ENCODE results near the gene IQGAP3.

The IQGAP3 gene

GRCh38 chr1:156534424-156535060, 37.8 kb downstream of the IQGAP3 start:
- Histone ChIP-seq H3K9ac (ENCODE audit: low read depth, low read length) (no peak overlapping the region), H3K36me3 (ENCODE audit: insufficient read depth, low read length) (peaks cover 35% of the 10 kb centered on the region), H3K9me3 (replicated peaks; ENCODE audit: low read length) (no peaks in the 10 kb centered on the region), H3K4me2 (ENCODE audit: low read length) (no peak overlapping the region), H3K27me3 (ENCODE audit: control insufficient read depth, insufficient read depth, low read length) (no peaks in the 10 kb centered on the region), H3K4me1 (ENCODE audit: control insufficient read depth, insufficient read depth, low read length) (no peaks in the 10 kb centered on the region), H3K4me3 (ENCODE audit: low read length) (no peak overlapping the region)

GRCh38 chr1:156533568-156534220, 38.7 kb downstream of the IQGAP3 start:
- Histone ChIP-seq H3K4me1 (ENCODE audit: control insufficient read depth, insufficient read depth, low read length) (no peaks in the 10 kb centered on the region), H3K4me2 (ENCODE audit: low read length) (no peak overlapping the region), H3K9me3 (replicated peaks; ENCODE audit: low read length) (no peaks in the 10 kb centered on the region), H3K36me3 (ENCODE audit: insufficient read depth, low read length) (peaks cover 37% of the 10 kb centered on the region), H3K4me3 (ENCODE audit: low read length) (no peak overlapping the region), H3K27me3 (ENCODE audit: control insufficient read depth, insufficient read depth, low read length) (no peaks in the 10 kb centered on the region), H3K9ac (ENCODE audit: low read depth, low read length) (no peak overlapping the region)

GRCh38 chr1:156532374-156532773, 40.0 kb downstream of the IQGAP3 start:
- Histone ChIP-seq H3K9ac (ENCODE audit: low read depth, low read length) (no peak overlapping the region), H3K9me3 (replicated peaks; ENCODE audit: low read length) (no peaks in the 10 kb centered on the region), H3K36me3 (ENCODE audit: insufficient read depth, low read length) (peaks cover 46% of the 10 kb centered on the region), H3K4me2 (ENCODE audit: low read length) (no peak overlapping the region), H3K4me3 (ENCODE audit: low read length) (no peak overlapping the region), H3K27me3 (ENCODE audit: control insufficient read depth, insufficient read depth, low read length) (no peaks in the 10 kb centered on the region), H3K4me1 (ENCODE audit: control insufficient read depth, insufficient read depth, low read length) (no peaks in the 10 kb centered on the region)

- Histone ChIP-seq H3K9ac (ENCODE audit: low read depth, low read length) (no peak overlapping the region), H3K4me1 (ENCODE audit: control insufficient read depth, insufficient read depth, low read length) (no peaks in the 10 kb centered on the region), H3K27me3 (ENCODE audit: control insufficient read depth, insufficient read depth, low read length) (no peaks in the 10 kb centered on the region), H3K36me3 (ENCODE audit: insufficient read depth, low read length) (peaks cover 51% of the 10 kb centered on the region), H3K4me3 (ENCODE audit: low read length) (no peak overlapping the region), H3K9me3 (replicated peaks; ENCODE audit: low read length) (no peaks in the 10 kb centered on the region), H3K4me2 (ENCODE audit: low read length) (no peak overlapping the region)
Observed at GRCh38 chr1:156530006-156530405, 42.4 kb downstream of the IQGAP3 start.

GRCh38 chr1:156528875-156529425, 43.4 kb downstream of the IQGAP3 start:
- no peak overlapping the region for H3K9ac ChIP-seq (ENCODE audit: low read depth, low read length)
- H3K4me2 ChIP-seq (ENCODE audit: low read length), result no peak overlapping the region
- H3K4me1 ChIP-seq (ENCODE audit: control insufficient read depth, insufficient read depth, low read length), result no peaks in the 10 kb centered on the region
- no peaks in the 10 kb centered on the region for H3K27me3 ChIP-seq (ENCODE audit: control insufficient read depth, insufficient read depth, low read length)
- peaks cover 42% of the 10 kb centered on the region for H3K36me3 ChIP-seq (ENCODE audit: insufficient read depth, low read length)
- H3K4me3 ChIP-seq (ENCODE audit: low read length), result no peak overlapping the region
- H3K9me3 ChIP-seq (replicated peaks; ENCODE audit: low read length), result no peaks in the 10 kb centered on the region

- Histone ChIP-seq H3K4me3 (ENCODE audit: low read length) (no peak overlapping the region), H3K9me3 (replicated peaks; ENCODE audit: low read length) (no peaks in the 10 kb centered on the region), H3K27me3 (ENCODE audit: control insufficient read depth, insufficient read depth, low read length) (no peaks in the 10 kb centered on the region), H3K36me3 (ENCODE audit: insufficient read depth, low read length) (peaks cover 37% of the 10 kb centered on the region), H3K4me2 (ENCODE audit: low read length) (no peak overlapping the region), H3K9ac (ENCODE audit: low read depth, low read length) (no peak overlapping the region), H3K4me1 (ENCODE audit: control insufficient read depth, insufficient read depth, low read length) (no peaks in the 10 kb centered on the region)
Observed at GRCh38 chr1:156528231-156528630, 44.1 kb downstream of the IQGAP3 start.

GRCh38 chr1:156527584-156527983, 44.8 kb downstream of the IQGAP3 start:
- no peaks in the 10 kb centered on the region for H3K9me3 ChIP-seq (replicated peaks; ENCODE audit: low read length)
- H3K4me2 ChIP-seq (ENCODE audit: low read length), result no peak overlapping the region
- H3K4me1 ChIP-seq (ENCODE audit: control insufficient read depth, insufficient read depth, low read length), result no peaks in the 10 kb centered on the region
- no peak overlapping the region for H3K9ac ChIP-seq (ENCODE audit: low read depth, low read length)
- no peaks in the 10 kb centered on the region for H3K27me3 ChIP-seq (ENCODE audit: control insufficient read depth, insufficient read depth, low read length)
- H3K4me3 ChIP-seq (ENCODE audit: low read length), result no peak overlapping the region
- H3K36me3 ChIP-seq (ENCODE audit: insufficient read depth, low read length), result peaks cover 34% of the 10 kb centered on the region

GRCh38 chr1:156525856-156526489, 46.4 kb downstream of the IQGAP3 start:
- H3K9me3 ChIP-seq (replicated peaks; ENCODE audit: low read length), result no peaks in the 10 kb centered on the region
- no peak overlapping the region for H3K4me3 ChIP-seq (ENCODE audit: low read length)
- peaks cover 34% of the 10 kb centered on the region for H3K36me3 ChIP-seq (ENCODE audit: insufficient read depth, low read length)
- no peak overlapping the region for H3K4me2 ChIP-seq (ENCODE audit: low read length)
- no peak overlapping the region for H3K9ac ChIP-seq (ENCODE audit: low read depth, low read length)
- no peaks in the 10 kb centered on the region for H3K4me1 ChIP-seq (ENCODE audit: control insufficient read depth, insufficient read depth, low read length)
- no peaks in the 10 kb centered on the region for H3K27me3 ChIP-seq (ENCODE audit: control insufficient read depth, insufficient read depth, low read length)

GRCh38 chr1:156525071-156525501, 47.3 kb downstream of the IQGAP3 start:
- Histone ChIP-seq H3K27me3 (ENCODE audit: control insufficient read depth, insufficient read depth, low read length) (no peaks in the 10 kb centered on the region), H3K4me3 (ENCODE audit: low read length) (no peak overlapping the region), H3K36me3 (ENCODE audit: insufficient read depth, low read length) (peaks cover 30% of the 10 kb centered on the region), H3K4me1 (ENCODE audit: control insufficient read depth, insufficient read depth, low read length) (no peaks in the 10 kb centered on the region), H3K9ac (ENCODE audit: low read depth, low read length) (no peak overlapping the region), H3K9me3 (replicated peaks; ENCODE audit: low read length) (no peaks in the 10 kb centered on the region), H3K4me2 (ENCODE audit: low read length) (no peak overlapping the region)

- Histone ChIP-seq H3K9ac (ENCODE audit: low read depth, low read length) (no peak overlapping the region), H3K4me2 (ENCODE audit: low read length) (no peak overlapping the region), H3K27me3 (ENCODE audit: control insufficient read depth, insufficient read depth, low read length) (no peaks in the 10 kb centered on the region), H3K36me3 (ENCODE audit: insufficient read depth, low read length) (peaks cover 26% of the 10 kb centered on the region), H3K9me3 (replicated peaks; ENCODE audit: low read length) (no peaks in the 10 kb centered on the region), H3K4me1 (ENCODE audit: control insufficient read depth, insufficient read depth, low read length) (no peaks in the 10 kb centered on the region), H3K4me3 (ENCODE audit: low read length) (no peak overlapping the region)
Observed at GRCh38 chr1:156524481-156524869, 47.9 kb downstream of the IQGAP3 start.

- Histone ChIP-seq H3K4me3 (ENCODE audit: low read length) (no peak overlapping the region), H3K36me3 (ENCODE audit: insufficient read depth, low read length) (peaks cover 22% of the 10 kb centered on the region), H3K9ac (ENCODE audit: low read depth, low read length) (no peak overlapping the region), H3K4me2 (ENCODE audit: low read length) (no peak overlapping the region), H3K4me1 (ENCODE audit: control insufficient read depth, insufficient read depth, low read length) (no peaks in the 10 kb centered on the region), H3K27me3 (ENCODE audit: control insufficient read depth, insufficient read depth, low read length) (no peaks in the 10 kb centered on the region), H3K9me3 (replicated peaks; ENCODE audit: low read length) (no peaks in the 10 kb centered on the region)
Observed at GRCh38 chr1:156523801-156524480, 48.4 kb downstream of the IQGAP3 start.
